HepG2 (cell line): ENCODE measurements around the gene CNTROB. TPM values are rescaled to one million over a fixed set of nuclear protein-coding genes. Genes with fewer than 3 reads are reported as not detected.

Source experiments
- ATAC-seq: fragments of 200-7000 bp; cut with Tn5 transposase; 3 replicates; pipeline ENCODE4 v1.9.1; 2020; ENCODE audit warnings: mild to moderate bottlenecking, moderate library complexity
- BruUV-seq: library from RNA; stranded (reverse); fragments of 400-500 nt; replicated peaks from 2 replicates; lab custom pipeline; 2021; lab: Mats Ljungman, UMichigan
- CTCF ChIA-PET: fragments of 300-600 bp; formaldehyde crosslinking; extraction: SDS; loops from one replicate; lab custom pipeline; 2021; ENCODE audit warnings: low total read pairs, inconsistent platforms, low intra/inter-chr PET ratio; lab: Yijun Ruan, JAX
- POLR2A ChIA-PET: fragments of 350-600 bp; sonication (Branson Sonifier 250); formaldehyde crosslinking; loops from one replicate; lab custom pipeline; 2020; ENCODE audit warnings: antibody characterized with exemption, inconsistent platforms; lab: Yijun Ruan, JAX
- DNase-seq: peaks from one replicate; pipeline ENCODE4 v3.0.0-alpha.2; 2015; ENCODE audit warnings: low spot score
- FAIRE-seq: peaks from 3 replicates; lab custom pipeline; 2011; peaks lifted over from hg19 to GRCh38; lab: Jason Lieb, UNC
- H2AFZ ChIP-seq: one replicate; pipeline ENCODE4 v1.6.1; 2011; ENCODE audit warnings: low read length, inconsistent platforms
- H3K27ac ChIP-seq: fragments of 300-600 bp; 3 replicates; pipeline ENCODE4 v1.8.0; 2011; ENCODE audit warnings: mixed run types, mild to moderate bottlenecking, mixed read lengths, low read length, inconsistent platforms; ENCODE audit not compliant: insufficient read depth; ENCODE audit errors: extremely low read length
- H3K27me3 ChIP-seq, 2 experiments: fragments of 200-600 bp in 1 of 2; 2 replicates in 1 of 2; 3 replicates in 1 of 2; pipeline versions ENCODE4 v1.6.0 to v1.8.0; 2011; ENCODE audit warnings: low read length in 2 of 2, mild to moderate bottlenecking in 2 of 2, moderate library complexity in 2 of 2, inconsistent platforms in 1 of 2; ENCODE audit not compliant: insufficient read depth in 2 of 2, control insufficient read depth in 1 of 2
- H3K36me3 ChIP-seq, 2 experiments: fragments of 200-600 bp in 1 of 2; replicated peaks in 1 of 2; 2 replicates in 1 of 2; 3 replicates in 1 of 2; pipeline versions ENCODE4 v1.5.1 to v1.8.0; 2011; ENCODE audit warnings: low read length in 2 of 2, inconsistent platforms in 1 of 2; ENCODE audit not compliant: insufficient read depth in 2 of 2, control insufficient read depth in 1 of 2
- H3K4me1 ChIP-seq: 2 replicates; pipeline ENCODE4 v1.5.1; 2012; ENCODE audit warnings: low read length, inconsistent platforms; ENCODE audit not compliant: insufficient read depth
- H3K4me2 ChIP-seq: 2 replicates; pipeline ENCODE4 v1.6.0; 2011; ENCODE audit warnings: low read depth, low read length, inconsistent platforms
- H3K4me3 ChIP-seq, 3 experiments: fragments of 200-600 bp in 1 of 3; sonication (generic), shearing (Covaris generic) in 1 of 3; replicated peaks in 1 of 3; 2 replicates each; pipeline ENCODE4 v1.5.1; 2011 to 2016; ENCODE audit warnings: low read length in 3 of 3, inconsistent platforms in 2 of 3, low read depth in 2 of 3, mild to moderate bottlenecking in 2 of 3, control low read depth in 1 of 3, mixed read lengths in 1 of 3; ENCODE audit not compliant: insufficient read depth in 1 of 3
- H3K79me2 ChIP-seq: one replicate; pipeline ENCODE4 v1.6.1; 2011; ENCODE audit warnings: low read length, inconsistent platforms; ENCODE audit not compliant: insufficient read depth
- H3K9ac ChIP-seq: 2 replicates; pipeline ENCODE4 v1.6.0; 2011; ENCODE audit warnings: mild to moderate bottlenecking, low read depth, low read length, inconsistent platforms; ENCODE audit not compliant: insufficient read depth
- H3K9me3 ChIP-seq: 2 replicates; pipeline ENCODE4 v1.5.1; 2012; ENCODE audit warnings: mild to moderate bottlenecking, low read length
- H4K20me1 ChIP-seq: 2 replicates; pipeline ENCODE4 v1.6.0; 2011; ENCODE audit warnings: inconsistent platforms, mild to moderate bottlenecking, low read length, moderate library complexity; ENCODE audit not compliant: insufficient read depth
- CREM ChIP-seq, 2 experiments: sonication (generic) in 1 of 2; formaldehyde crosslinking in 1 of 2; IDR thresholded peaks; 2 replicates each; pipeline versions ENCODE4 v1.4.0 to v1.6.1; 2016 to 2020; ENCODE audit warnings: antibody characterized with exemption in 1 of 2, mild to moderate bottlenecking in 1 of 2, missing genetic modification reagents in 1 of 2
- HNF1B ChIP-seq: sonication (generic); formaldehyde crosslinking; IDR thresholded peaks from 2 replicates; pipeline ENCODE4 v1.5.1; 2020; ENCODE audit warnings: mild to moderate bottlenecking, moderate library complexity, missing genetic modification reagents
- KDM5B ChIP-seq: sonication (generic); formaldehyde crosslinking; IDR thresholded peaks from 2 replicates; pipeline ENCODE4 v1.4.0; 2020; ENCODE audit warnings: missing genetic modification reagents, mild to moderate bottlenecking, borderline replicate concordance
- ZNF512 ChIP-seq: sonication (generic); formaldehyde crosslinking; IDR thresholded peaks from 2 replicates; pipeline ENCODE4 v1.4.0; 2020; ENCODE audit warnings: mild to moderate bottlenecking, missing genetic modification reagents
- WGBS: methylation state at CpG from one replicate; pipeline ENCODE4 v1.1.6; 2017; ENCODE audit warnings: low lambda C conversion rate; 5-methylcytosine and 5-hydroxymethylcytosine counted together
- in situ Hi-C: cut with HindIII; loops from 2 replicates; pipeline ENCODE4 v1.10.0; 2017; ENCODE audit warnings: low pct_unique_long_range_greater_than_20kb; ENCODE audit not compliant: extremely low pct_ligation_motif_present
- intact Hi-C: fragments of 100-400 bp; cut with micrococcal nuclease; formaldehyde crosslinking; loops from one replicate; pipeline ENCODE4 v1.10.0; 2022; ENCODE audit not compliant: unreplicated experiment
- polyA plus RNA-seq, 8 experiments: library from polyadenylated mRNA; depleted of rRNA in 3 of 8; stranded (reverse) in 7 of 8; unstranded in 1 of 8; fragments of >200 nt; fragmentation: Illumina TruSeq in 4 of 8; extraction: Trizol in 4 of 8; gene quantifications; 2 replicates each; pipeline versions ENCODE4 v1.2.1 to v1.2.3, GENCODE V29; 2011 to 2016; ENCODE audit warnings: low read depth in 4 of 8, missing spikeins in 1 of 8, mixed read lengths in 1 of 8; ENCODE audit not compliant: insufficient read depth in 1 of 8
- total RNA-seq, 5 experiments: library from RNA; depleted of rRNA; stranded (reverse); fragments of >200 nt; fragmentation: Illumina TruSeq; extraction: Trizol; gene quantifications; 2 replicates each; pipeline ENCODE4 v1.2.3, GENCODE V29; 2016; ENCODE audit warnings: low read depth in 1 of 5

The CNTROB gene
- total and polyA plus RNA-seq, 2 of the 13 experiments (the other 11 are each of a cell fraction or from before 2014, with no cell fraction given): 21.2 to 24.1 TPM

GRCh38 chr17:7955414-7956227 lies 23.6 kb downstream of the CNTROB start:
- H3K27ac ChIP-seq: no peak overlapping the region
- no peak for DNase-seq
- POLR2A ChIA-PET: no interaction called here
- no peaks in the 10 kb centered on the region for H3K9me3 ChIP-seq
- H3K9ac ChIP-seq: no peak overlapping the region
- CTCF ChIA-PET: no interaction called here
- no peaks in the 10 kb centered on the region for H4K20me1 ChIP-seq
- ATAC-seq: no peak
- H2AFZ ChIP-seq: no peak overlapping the region
- H3K79me2 ChIP-seq: no peaks in the 10 kb centered on the region
- no TSS peak for BruUV-seq
- H3K4me3 ChIP-seq: no peak overlapping the region
- 60% methylated on average over 13 of the region's 13 CpGs for WGBS
- in situ Hi-C loops: no loop called here
- H3K36me3 ChIP-seq: no peaks in the 10 kb centered on the region
- no peaks in the 10 kb centered on the region for H3K4me1 ChIP-seq
- H3K4me2 ChIP-seq: no peak overlapping the region
- no peak for TF ChIP-seq KDM5B (CRISPR knock-in tag)
- no peak for TF ChIP-seq HNF1B (CRISPR knock-in tag)
- TF ChIP-seq ZNF512: no peak
- no peak for TF ChIP-seq CREM (IDR thresholded peaks at IDR 0.05)
- TF ChIP-seq CREM (CRISPR knock-in tag; IDR thresholded peaks at IDR 0.05): no peak
- 0 out of 5 replicates have a peak, but pooled peaks cover 0 to 4% of the 10 kb centered on the region in 2 experiments for H3K27me3 ChIP-seq
- intact Hi-C loops: no loop called here
- FAIRE-seq: no peak
